TTC549 (cell line): ENCODE measurements around the gene LRTM1.

Source experiments
- FAIRE-seq: peaks from 2 replicates; lab custom pipeline; 2012; peaks lifted over from hg19 to GRCh38; lab: Jason Lieb, UNC

The LRTM1 gene

DNA sequence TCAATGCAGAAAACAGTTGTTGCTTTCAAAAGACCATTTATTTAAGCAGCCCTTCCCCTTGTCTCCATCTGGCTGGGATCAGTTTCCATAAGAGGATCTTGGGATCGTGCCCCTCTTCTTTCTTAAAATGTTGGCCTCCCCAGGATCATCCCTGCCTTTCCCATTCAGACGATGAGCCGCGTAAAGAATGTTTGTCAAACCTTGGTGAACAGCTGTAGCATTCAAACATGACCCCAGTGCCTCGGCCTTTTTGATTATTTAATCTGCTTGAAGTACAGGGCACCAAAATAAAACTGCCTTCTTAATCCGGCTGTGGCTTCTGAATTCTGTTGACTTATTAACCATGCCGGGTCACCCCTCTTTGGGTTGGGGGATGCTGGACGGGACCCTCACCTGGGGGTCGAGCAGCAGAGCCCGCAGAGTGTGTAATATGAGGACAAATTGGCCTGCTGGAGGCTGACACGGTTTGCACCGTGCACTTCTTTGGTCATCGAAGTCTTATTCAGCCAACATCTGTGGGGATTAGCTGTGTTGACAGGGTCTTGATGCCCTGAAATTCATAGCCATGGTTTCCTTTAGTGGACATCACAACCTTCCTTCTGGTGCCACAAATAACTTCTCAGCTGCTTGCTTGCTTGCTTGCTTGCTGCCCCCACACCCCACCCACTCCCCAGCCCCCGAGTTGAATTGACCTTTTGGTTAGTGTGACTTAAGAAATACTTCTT is at the start of gene LRTM1:
Gene LRTM1 (minus strand): TSS at position 14 of the 725 bp plus-strand sequence. CDS start 148 bp downstream, outside the sequence.
- FAIRE-seq: no peak

DNA sequence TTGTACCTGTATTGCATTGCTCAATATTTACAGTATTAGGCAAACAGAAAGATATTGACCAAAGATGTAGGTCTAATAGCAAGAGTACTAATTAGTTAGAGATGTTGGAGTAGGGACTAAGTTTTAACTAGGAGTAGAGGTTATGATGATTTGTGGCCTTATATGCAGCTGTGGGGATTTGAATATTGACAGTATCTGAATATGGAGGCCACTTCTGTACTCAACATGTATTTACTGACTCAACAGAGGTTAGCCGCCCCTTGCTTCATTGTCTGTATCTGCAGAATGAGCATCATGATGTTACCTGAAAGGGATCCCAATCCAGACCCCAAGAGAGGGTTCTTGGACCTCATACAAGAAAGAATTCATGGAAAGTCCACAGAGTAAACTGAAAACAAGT is 49.6 kb upstream of the LRTM1 start:
- FAIRE-seq: no peak

DNA sequence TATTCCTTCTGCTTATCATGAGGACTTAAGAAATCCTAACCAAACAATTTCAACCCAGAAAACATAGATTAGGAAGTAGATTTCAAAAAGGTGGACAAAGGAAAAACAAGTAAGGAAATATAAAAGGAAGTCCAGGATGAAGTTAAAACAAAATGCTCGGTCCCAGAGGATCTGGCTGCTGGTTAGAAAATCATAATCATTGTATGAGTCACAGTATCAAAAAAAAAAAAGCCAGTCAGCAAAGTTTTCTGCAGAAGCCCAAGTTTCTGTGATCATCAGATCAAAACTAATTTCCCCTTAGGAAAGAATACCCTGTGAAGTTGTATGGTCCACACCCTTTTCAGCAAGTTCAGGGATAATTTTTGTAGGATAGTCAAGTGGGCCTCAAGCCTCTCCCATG is 43.0 kb upstream of the LRTM1 start:
- no peak for FAIRE-seq

DNA sequence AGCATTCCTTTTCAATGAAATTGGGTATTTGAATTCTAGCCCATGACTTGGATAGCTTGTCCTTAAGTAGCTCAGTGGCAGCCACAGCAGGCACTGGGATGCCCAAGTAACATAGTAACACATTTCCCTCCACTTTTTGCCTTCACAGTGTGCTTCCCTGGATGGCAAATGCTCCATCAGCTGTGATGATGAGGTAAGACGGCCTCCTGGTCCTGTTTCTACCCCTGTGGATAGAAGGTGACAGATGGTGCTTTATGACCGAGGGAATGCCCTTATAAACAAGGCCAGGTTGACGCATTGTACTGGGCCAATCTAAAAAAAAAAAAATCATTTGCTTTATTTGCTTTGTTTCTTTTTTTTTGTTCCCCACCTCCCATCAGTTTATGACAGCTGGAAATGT is 41.8 kb upstream of the LRTM1 start:
- FAIRE-seq: no peak

DNA sequence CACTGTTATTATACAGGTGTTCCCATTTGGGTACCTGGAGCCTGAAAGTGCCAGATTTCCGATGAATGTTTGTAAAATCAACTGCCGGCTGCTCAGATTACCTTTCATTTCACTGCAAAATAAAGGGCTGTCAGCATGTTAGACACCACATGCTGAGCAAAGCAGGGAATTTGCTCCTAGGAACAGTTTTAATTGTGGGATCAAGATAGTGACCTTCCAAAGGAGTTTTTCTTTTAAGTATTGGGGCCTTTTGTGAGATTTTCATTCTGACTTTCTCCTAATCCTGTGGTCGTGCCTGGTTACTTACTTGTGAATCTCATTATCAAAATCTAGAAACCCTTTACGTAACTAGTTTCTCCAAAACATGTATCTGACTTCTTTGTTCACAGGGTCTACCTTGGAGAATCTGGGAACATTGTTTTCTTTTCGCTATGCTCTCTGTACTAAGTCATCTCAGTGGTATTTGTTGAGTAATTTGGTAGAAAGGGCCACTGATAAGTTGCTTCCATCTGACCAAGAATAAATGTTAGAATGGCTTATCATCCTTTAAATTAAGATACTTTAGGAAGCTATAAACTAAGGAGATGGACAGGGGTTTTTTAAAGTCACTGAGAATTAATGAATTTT is 40.8 kb upstream of the LRTM1 start:
- no peak for FAIRE-seq

DNA sequence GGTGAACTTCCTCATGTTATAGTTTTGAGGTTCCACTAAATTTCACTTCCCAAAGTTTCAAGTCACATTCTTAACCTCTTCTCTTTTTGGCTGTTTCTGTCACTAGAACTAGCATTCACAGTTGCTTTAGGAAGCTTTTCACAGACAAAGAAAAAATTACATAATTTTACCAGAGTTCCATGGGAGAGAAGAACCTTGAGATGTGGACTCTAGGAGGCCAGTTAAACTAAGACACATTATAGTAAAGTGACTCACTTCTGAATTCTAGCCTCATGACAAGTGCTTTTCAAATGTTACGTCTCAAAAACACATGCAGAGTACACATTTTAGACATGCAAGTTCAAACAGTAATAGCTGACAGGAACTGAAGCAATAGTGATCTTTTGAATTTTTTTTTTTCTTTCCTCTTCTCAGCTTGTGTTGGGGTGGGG is 39.9 kb upstream of the LRTM1 start:
- FAIRE-seq: no peak

DNA sequence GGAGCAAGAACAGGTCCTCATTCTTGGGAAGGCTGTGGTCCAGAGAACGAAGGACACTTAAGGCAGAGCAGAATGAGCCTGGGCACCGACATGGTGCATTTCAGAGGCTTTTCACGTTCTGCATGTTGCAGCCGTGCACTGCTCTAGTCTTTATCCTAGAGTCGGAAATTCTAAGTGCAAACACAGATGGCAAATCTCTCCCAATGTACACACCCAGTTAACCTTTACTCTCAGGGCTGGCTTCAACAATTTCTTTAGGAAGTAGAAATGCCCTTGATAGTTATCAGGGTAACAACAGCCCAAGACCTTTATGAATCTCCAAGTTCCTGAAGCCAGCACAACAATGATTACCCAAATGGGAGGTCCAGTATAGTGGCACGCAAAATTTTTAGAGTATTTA is 39.1 kb upstream of the LRTM1 start:
- no peak for FAIRE-seq

DNA sequence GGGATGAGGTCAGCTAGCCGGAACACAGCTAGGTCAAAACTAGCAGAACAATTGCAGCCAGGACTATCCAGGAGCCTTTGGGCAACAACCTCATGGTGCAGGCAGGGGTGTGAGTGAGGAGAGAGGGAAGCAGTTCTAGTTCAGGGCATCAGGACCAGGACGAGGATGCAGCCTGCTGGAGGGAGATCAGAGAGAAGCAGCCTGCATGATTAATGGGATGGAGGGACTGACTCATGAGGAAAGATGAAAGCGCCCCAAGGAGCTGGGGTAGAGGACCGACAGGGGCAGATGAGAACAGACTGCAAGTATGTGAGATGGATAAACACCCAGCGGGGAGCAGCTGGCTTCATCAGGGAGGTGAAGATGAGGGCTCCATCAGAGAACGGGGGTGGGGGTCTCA is 37.9 kb upstream of the LRTM1 start:
- FAIRE-seq: no peak

DNA sequence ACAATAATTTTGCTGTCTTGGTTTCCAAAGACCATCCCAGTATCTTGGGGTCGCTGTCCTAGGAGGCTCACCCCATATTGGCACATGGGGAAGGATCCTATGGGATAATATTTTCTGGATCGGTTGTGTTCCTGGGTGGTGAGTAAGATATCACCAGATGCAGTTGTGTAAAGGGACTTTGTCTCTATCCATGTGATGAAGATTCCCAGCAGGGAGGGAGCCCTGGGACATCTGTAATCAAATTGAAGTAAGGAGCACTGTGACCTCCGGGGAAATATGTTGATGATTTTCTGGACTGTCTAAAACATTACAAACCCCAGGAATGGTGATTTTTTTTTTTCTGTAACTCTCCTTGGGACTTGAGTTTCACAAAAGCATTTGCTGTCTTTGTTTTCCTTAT is 36.2 kb upstream of the LRTM1 start:
- no peak for FAIRE-seq

DNA sequence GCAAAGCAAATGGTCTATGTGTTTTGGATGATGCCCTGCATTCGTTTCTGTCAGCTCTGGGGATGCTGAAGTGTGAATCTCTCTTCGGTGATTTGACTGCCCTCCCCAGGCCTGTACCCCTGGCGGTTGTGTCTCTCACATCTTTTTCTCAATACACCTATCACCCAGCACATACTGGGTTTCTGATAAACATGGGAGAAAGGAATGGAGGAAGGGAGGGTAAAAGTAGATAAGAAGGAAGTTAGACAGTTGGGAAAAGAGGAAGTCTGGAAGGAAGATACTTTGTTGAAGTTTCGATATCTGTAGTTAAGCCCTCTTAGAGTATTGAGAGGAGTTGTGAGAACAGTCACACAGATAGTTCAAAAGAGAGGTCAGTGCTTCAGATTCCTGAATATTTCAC is 35.8 kb upstream of the LRTM1 start:
- no peak for FAIRE-seq

DNA sequence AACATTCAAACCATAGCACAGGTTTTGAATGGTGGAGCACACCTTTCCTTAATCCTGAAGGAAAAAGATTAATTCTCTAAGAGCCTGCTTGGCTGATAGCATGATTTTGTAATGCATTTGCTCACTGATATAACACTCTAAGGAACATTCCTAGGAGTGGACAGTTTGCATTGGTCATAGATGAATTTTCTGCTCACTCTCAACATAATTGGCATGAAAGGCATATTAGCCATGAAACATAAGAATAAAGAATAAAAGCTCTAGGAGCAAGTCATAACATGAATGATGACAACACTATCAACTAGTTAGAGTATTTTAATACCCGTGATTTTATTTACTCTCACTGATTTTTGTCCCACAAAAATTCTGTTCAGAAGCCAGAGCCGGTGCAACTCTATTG is 34.3 kb upstream of the LRTM1 start:
- FAIRE-seq: no peak

DNA sequence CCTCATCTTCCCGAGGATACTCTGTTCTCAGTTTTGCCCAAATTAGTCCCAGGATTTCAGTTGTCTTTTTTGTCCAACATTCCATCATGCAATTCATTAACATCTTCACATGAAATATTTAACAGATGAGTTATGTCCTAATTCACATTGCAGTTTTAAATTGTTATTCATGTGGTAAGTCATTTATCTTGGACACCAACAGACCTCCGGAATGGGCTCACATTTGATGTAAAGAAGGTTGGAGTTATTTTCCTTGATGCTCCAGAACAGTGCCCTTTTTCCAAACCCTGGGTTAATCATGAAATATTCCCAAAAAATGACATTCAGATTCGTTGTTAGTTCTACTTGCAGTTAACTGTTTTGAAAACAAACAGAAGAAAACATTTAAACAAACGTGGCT is 32.8 kb upstream of the LRTM1 start:
- no peak for FAIRE-seq

DNA sequence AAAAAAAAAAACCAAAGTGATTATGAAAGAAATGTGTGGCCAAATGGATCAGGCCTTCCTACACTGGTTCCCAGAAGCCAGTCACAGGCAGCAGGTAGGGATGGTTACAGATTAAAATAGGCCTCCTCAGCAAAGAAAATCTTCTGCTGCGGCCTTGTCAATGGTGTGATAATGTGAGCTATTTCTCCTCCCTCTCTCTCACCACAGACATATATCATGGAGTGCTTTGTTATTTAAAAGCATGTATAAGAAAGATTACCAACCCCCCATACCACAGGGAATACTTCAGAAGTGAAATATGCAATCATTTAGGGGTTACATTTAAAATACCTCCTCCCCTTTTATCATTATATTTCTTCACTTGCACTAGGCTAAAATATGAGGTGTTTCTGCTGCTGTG is 32.2 kb upstream of the LRTM1 start:
- FAIRE-seq: no peak

DNA sequence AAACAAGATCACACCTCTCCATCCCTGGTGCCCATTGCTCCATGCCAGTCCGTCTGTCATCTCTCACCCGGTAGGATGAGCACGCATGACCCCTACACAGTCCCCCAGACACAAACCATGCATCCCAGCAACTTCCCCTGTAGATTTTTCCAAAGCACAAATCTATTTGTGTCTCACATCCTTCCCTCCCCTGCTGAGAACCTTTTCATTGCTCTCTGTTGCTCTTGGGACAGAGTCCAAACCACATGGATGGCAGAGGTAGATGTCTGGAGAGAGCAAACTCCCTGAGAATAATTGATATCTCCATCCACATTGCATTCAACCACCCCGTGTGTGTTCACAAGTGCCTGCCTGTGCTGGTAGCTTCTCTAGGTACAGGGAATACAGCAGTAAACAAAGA is 29.9 kb upstream of the LRTM1 start:
- FAIRE-seq: no peak

DNA sequence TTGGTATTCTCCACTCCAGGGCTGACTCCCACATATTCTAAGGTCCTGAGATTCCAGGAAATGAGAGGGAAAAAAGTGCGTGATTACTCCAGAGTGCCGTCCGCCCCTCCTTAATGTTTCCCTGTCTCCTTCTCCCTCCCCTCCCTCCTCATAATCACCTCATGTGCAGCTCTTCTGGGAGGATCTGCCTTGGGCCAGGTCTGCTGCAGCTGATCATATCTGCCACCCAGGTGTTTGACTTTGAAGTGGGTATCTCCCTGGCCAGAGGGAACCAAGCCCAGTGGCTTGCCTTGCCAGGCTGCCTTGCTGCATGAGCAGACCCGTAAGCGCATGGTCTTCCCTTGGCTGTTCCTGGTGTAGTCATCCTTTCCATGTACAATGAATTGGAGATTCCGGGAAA is 28.1 kb upstream of the LRTM1 start:
- no peak for FAIRE-seq

DNA sequence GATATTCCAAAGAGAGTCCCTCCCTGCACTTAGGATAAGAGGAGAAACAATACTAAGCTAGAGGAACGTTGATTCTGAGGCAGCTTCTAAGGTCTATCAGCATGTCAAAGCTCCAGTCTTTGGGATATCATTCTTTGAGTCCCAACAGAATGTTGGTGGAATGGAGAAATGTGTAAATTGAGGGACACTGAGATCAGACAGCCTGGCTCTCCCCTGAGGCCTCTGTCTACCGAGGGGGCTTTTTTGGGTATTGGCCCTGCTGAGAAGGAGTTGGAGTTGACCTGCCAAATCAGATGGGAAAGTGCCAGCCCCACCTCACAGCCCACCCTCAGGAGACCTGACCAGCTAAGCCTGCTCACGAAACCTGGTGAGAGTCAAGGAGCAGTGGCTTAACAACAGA is 27.6 kb upstream of the LRTM1 start:
- no peak for FAIRE-seq

DNA sequence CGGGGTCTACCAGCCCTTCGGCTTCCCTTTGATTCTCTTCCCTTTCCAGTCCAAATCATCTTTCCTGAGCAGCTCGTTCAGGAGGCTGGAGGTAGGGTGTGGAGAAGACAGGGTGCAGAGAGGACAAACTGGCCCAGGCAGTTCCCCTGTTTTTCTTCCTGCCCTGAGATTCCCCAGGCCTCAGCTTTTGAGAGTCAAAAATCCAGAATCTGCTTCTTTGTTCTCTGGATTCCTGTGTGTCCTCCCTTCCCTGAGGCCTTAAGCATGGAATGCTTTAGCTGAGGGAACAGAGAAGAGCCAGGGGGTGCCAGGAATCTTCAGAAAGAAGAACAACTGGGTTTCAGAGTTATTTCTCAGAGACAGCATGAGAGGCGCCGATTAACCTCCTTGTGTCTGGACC is 26.7 kb upstream of the LRTM1 start:
- FAIRE-seq: no peak

DNA sequence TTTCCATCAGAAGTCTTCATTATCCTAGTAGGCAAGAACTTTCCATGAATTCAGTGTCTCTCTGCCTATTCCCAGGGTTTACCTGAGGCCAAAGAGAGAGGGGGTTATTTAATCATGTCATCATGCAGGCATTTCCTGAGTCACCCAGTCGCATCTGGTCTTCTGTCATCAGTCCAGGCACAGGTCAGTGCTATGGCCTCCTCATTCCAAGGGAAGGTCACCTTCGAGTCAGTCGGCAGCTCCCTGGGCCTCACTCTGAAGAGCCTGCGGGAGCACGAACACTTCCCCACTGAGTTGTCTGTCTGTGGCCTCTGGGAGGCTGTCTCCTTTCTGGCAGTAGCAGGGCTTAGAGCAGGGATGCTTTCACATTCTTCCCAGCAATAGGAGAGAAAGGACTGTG is 26.2 kb upstream of the LRTM1 start:
- FAIRE-seq: no peak

DNA sequence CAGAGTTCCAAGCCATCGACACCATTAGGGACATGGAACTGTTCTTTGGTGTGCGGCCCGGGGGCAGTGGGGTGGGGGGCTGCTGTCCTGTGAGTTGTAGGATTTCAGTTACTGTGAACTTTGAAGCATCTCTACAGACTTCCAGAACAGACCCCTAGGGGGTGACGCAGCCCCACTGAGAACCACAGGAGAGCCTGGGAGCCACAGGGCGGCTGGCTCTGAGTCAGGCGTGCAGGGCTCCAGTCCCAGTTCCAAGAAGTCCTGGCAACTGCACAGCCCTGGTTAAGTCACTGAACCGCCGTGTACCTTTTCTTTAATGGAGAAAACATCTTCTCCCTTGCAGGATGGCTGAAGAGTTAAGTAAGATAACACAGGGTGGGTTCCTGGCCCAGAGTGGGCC is 23.5 kb upstream of the LRTM1 start:
- no peak for FAIRE-seq

DNA sequence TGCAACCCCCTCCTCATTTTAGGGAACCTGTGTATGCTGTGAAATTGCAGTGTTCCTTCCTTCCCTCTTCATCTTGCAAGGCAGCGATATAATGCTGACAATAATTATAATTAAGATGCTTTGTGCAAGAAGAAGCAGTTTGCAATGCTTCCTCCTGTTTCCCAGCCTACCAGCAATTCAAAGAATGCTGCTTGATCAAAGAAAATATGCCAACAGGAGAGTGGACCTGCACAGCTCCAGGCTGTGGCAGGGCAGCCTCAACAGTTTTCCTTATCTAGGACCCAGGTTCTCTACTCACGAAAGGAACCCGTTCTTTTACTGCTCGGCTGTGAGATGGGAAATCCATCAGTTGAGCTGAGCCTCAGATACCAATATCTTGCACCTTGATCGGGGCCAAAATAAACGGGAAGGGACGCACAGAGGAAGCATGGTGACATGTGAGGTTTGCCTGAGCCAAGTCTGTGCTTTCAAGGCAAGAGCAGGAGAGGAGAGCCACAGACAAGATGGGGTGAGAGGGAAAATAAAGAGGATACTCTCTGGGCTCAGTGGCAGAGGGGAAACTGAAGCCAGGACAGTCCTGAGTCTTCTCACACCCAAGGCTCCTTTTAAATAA is 22.6 kb upstream of the LRTM1 start:
- no peak for FAIRE-seq

DNA sequence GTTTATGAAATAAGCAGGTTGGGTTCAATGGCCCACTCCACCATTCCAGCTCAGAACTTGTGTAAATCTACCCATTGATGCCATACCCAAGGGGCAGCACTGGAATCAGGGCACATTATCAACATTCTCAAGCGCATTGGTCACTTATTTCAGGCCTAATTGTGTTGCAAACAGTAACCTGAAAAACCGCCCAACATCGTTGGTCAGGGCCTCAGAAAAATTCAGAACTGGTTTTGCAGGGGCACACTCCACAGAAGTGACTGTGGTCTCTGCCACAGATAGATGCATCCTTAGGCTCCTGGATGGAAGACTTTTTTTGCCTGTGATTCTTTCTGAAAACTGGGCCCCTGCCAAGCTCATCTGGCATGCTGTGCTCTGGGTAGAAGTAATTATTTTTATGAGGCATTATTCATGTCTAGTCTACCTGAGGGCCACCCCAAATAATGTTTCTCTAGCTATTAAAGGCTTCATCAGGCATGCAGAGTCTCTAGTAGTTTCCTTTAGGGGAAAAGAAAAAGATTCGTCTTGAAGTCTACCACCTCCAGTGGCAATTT is 21.7 kb upstream of the LRTM1 start:
- FAIRE-seq: no peak

DNA sequence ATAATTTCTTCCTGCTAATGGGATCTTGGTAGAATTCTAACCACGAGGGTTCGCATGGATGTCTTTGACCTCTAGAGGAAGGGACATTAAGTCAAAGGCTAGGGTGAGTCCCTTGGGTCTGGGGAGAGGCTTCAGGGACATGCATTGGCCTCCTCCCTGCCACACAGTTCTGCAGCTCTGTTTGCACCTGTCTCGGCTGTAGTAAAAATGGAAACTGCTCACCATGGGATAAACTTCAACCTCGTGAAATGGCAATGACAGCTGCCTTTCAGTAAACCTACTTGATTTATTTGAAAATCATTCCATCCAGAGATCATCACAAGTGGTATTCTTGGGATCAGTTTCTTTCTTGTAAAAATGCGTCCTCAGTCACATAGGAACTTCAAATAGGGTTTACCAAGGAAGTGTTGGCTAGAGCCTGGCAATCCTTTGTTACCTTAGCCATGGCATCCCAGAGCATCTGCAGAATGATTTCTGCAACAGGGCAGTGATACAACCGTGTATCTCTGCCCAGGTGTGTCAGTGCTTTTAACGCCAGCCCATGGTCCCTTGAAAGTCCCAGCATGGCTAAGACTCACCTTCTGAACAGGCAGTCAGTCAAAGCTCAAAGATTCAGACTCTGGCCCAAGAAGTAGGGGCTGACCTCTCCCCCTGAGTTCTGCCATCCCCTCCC is 14.0 kb upstream of the LRTM1 start:
- FAIRE-seq: no peak

DNA sequence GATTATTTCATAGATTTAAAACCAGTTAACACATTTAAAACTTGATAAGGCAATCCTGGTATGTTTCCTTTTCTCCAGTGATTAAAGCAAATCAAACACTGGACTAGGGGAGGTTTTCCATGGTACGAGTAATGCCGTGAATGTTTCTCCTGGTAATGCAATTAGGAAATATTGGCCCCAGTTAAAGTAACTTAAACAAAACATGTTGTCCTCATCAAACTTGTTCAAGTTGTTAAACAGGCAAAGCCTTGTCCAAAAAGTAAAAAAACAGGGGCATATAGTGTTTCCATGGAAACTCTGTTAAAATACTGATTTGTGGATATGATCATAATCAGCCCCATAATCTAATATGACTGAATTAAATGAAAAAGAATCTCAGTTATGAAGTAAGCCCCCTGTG is 13.1 kb upstream of the LRTM1 start:
- FAIRE-seq: no peak
